Tibial nerve (tissue), 4 donors: Measurements from ENCODE around the gene CYTH3. TPM values are rescaled to one million over a fixed set of nuclear protein-coding genes. Genes with fewer than 3 reads are reported as not detected.

Experiments
- DNase-seq, 2 donors: peaks; one replicate each; pipeline ENCODE4 v3.0.0-alpha.2; 2019; ENCODE audit warnings: low spot score in 2 of 2
- H3K27ac ChIP-seq, 4 donors: fragments of 200-600 bp; sonication (generic) in 3 of 4; one replicate each; pipeline ENCODE4 v1.5.1; 2017 to 2019; ENCODE audit warnings: mild to moderate bottlenecking in 1 of 4
- H3K27me3 ChIP-seq, 2 donors: fragments of 200-600 bp; sonication (generic) in 1 of 2; one replicate each; pipeline versions ENCODE4 v1.5.1 to v1.6.0; 2017 to 2019
- H3K36me3 ChIP-seq, 3 donors: fragments of 200-600 bp; sonication (generic); one replicate each; pipeline ENCODE4 v1.5.1; 2018 to 2019
- H3K4me1 ChIP-seq, 4 donors: fragments of 200-600 bp; sonication (generic) in 3 of 4; one replicate each; pipeline ENCODE4 v1.5.1; 2017 to 2019
- H3K4me3 ChIP-seq, 4 donors: fragments of 200-600 bp; sonication (generic) in 3 of 4; one replicate each; pipeline ENCODE4 v1.5.1; 2017 to 2019; ENCODE audit warnings: mild to moderate bottlenecking in 1 of 4, moderate library complexity in 1 of 4
- H3K9me3 ChIP-seq, 4 donors: fragments of 200-600 bp; sonication (generic) in 3 of 4; one replicate each; pipeline ENCODE4 v1.5.1; 2017 to 2019
- EP300 ChIP-seq, 2 donors: sonication (generic); formaldehyde crosslinking; IDR thresholded peaks; one replicate each; pipeline ENCODE4 v1.6.1; 2017; ENCODE audit warnings: antibody characterized with exemption in 2 of 2, mild to moderate bottlenecking in 1 of 2
- POLR2A ChIP-seq, 2 donors: fragments of 450-650 bp; IDR thresholded peaks; one replicate each; pipeline ENCODE4 v1.6.1; 2017; ENCODE audit warnings: antibody characterized with exemption in 2 of 2, mild to moderate bottlenecking in 2 of 2, moderate library complexity in 2 of 2
- WGBS, 2 donors: methylation state at CpG; one replicate each; pipeline ENCODE4 v1.1.5; 2018; 5-methylcytosine and 5-hydroxymethylcytosine counted together
- total RNA-seq, 4 donors: library from RNA; depleted of rRNA; stranded (reverse); fragments of >200 nt; gene quantifications; one replicate each; pipeline ENCODE4 v1.1.0, GENCODE V29; 2016
- TF ChIP-seq, protein P1 (sequence below), 5 experiments: fragments of 200-600 bp in 3 of 5; fragments of 450-650 bp in 2 of 5; sonication (generic) in 3 of 5; IDR thresholded peaks; one replicate each; pipeline ENCODE4 v1.5.1; 2016 to 2019; ENCODE audit warnings: antibody characterized with exemption in 5 of 5, mild to moderate bottlenecking in 3 of 5, moderate library complexity in 2 of 5

CYTH3 gene
- total RNA-seq, 4 donors from 2014 or later = 49.2 to 61.2 (median 53.2) TPM

DNA sequence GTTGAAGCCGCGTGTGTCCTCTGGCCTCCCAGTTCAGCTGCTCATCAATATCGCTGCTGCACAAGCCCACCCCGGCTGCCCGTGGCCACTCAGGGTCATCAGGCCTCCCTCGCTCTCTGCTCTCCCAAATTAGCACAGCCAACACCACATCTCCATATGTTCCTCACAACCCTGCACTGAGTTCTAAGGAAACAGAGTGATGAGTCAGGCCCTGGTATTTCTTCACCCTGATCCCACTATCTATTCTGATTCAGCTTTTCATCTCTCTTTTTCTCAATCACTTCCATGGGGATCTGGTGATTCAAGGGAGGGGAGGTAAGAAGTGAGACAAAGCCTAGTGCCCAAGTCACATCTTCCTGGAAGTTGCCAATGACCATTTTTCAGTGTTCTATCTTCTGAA lies 23.8 kb downstream of the CYTH3 start:
- Histone ChIP-seq H3K9me3 (no peaks in the 10 kb centered on the region), H3K4me3 (no peak overlapping the region), H3K27me3 (no peaks in the 10 kb centered on the region), H3K4me1 (peaks cover 0 to 81% (median 18%) of the 10 kb centered on the region in 4 donors), H3K27ac (peak overlapping the region in 1 of 4 donors; percentile 24), H3K36me3 (no peaks in the 10 kb centered on the region)
- no peak for DNase-seq
- TF ChIP-seq, protein P1, sequence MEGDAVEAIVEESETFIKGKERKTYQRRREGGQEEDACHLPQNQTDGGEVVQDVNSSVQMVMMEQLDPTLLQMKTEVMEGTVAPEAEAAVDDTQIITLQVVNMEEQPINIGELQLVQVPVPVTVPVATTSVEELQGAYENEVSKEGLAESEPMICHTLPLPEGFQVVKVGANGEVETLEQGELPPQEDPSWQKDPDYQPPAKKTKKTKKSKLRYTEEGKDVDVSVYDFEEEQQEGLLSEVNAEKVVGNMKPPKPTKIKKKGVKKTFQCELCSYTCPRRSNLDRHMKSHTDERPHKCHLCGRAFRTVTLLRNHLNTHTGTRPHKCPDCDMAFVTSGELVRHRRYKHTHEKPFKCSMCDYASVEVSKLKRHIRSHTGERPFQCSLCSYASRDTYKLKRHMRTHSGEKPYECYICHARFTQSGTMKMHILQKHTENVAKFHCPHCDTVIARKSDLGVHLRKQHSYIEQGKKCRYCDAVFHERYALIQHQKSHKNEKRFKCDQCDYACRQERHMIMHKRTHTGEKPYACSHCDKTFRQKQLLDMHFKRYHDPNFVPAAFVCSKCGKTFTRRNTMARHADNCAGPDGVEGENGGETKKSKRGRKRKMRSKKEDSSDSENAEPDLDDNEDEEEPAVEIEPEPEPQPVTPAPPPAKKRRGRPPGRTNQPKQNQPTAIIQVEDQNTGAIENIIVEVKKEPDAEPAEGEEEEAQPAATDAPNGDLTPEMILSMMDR (IDR thresholded peaks at IDR 0.05) = no peak
- WGBS, 2 donors = 77 to 84% methylated on average over 6 of the region's 6 CpGs

- Histone ChIP-seq H3K36me3 (no peaks in the 10 kb centered on the region), H3K27me3 (no peaks in the 10 kb centered on the region), H3K4me3 (no peak overlapping the region), H3K9me3 (no peaks in the 10 kb centered on the region), H3K27ac (peak overlapping the region in 2 of 4 donors; percentile 50 to 58), H3K4me1 (peaks cover 0 to 59% (median 9%) of the 10 kb centered on the region in 4 donors)
- DNase-seq = no peak
- WGBS, 2 donors = 50 to 55% methylated on average over 8 of the region's 8 CpGs
- TF ChIP-seq, protein P1 (IDR thresholded peaks at IDR 0.05) = no peak
- no peak for TF ChIP-seq EP300 (IDR thresholded peaks at IDR 0.05)
- no peak for TF ChIP-seq POLR2A (IDR thresholded peaks at IDR 0.05)
These were observed 26.0 kb downstream of the CYTH3 start for GRCh38 chr7:6246251-6246917.

GRCh38 chr7:6244021-6244420 lies 28.4 kb downstream of the CYTH3 start:
- WGBS, 2 donors = 86 to 94% methylated on average over 3 of the region's 3 CpGs
- TF ChIP-seq, protein P1 (IDR thresholded peaks at IDR 0.05) = no peak
- TF ChIP-seq EP300 (IDR thresholded peaks at IDR 0.05) (no peak), POLR2A (IDR thresholded peaks at IDR 0.05) (no peak)
- no peak for DNase-seq

DNA sequence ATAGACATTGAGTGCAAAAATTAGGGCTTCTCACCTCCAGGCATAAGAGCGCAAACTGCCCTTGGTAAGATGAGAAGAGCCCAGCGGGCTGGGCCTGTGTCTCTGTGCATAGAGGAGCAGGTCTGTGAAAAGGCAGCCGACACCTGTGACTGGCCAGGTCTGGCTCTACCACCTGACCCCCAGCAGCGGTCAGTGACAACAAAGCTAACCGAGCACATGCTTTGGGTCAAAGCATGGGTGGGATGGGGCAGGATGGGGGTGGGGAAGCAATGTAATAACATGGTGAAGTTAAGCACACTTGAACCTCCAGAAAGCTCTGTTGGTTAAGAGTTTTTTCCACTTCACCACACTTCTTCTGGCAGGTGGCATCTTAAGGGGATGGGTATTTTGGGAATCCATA lies 29.3 kb downstream of the CYTH3 start:
- TF ChIP-seq POLR2A (IDR thresholded peaks at IDR 0.05) = no peak
- no peak for TF ChIP-seq EP300 (IDR thresholded peaks at IDR 0.05)
- TF ChIP-seq, protein P1 (IDR thresholded peaks at IDR 0.05) = no peak
- no peaks in the 10 kb centered on the region for H3K36me3 ChIP-seq
- no peak for DNase-seq
- WGBS, 2 donors = 97 to 99% methylated on average over 5 of the region's 5 CpGs
- no peak overlapping the region for H3K4me3 ChIP-seq
- no peaks in the 10 kb centered on the region for H3K27me3 ChIP-seq
- peaks cover 0 to 29% (median 8%) of the 10 kb centered on the region in 4 donors for H3K4me1 ChIP-seq
- H3K27ac ChIP-seq = no peak overlapping the region
- no peaks in the 10 kb centered on the region for H3K9me3 ChIP-seq

More at GRCh38 chr7:6244021-6244420, 28.4 kb downstream of the CYTH3 start:
- Histone ChIP-seq H3K4me1 (peaks cover 0 to 37% (median 8%) of the 10 kb centered on the region in 4 donors), H3K9me3 (no peaks in the 10 kb centered on the region), H3K27ac (no peak overlapping the region), H3K36me3 (no peaks in the 10 kb centered on the region), H3K27me3 (no peaks in the 10 kb centered on the region), H3K4me3 (no peak overlapping the region)

DNA sequence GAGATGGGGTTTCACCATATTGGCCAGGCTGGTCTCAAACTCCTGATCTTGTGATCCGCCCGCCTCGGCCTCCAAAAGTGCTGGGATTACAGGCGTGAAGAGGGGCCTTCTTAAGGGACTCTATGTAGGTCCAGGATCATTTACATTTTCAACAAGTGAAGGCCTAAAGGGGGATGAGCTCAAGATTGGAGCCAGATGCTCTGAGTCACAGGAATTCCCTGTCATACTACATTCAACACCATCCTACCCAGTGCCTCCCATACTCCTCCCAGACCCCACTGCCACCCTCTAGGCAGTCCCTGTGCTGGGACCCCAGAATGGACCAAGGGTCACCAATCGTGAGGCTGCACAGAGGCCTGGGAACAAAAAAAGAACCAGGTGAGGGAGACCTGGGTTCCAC lies 29.9 kb downstream of the CYTH3 start:
- H3K4me3 ChIP-seq = no peak overlapping the region

More for the DNA sequence above, 29.9 kb downstream of the CYTH3 start:
- 91 to 98% methylated on average over 5 of the region's 5 CpGs for WGBS, 2 donors
- peaks cover 0 to 23% (median 6%) of the 10 kb centered on the region in 4 donors for H3K4me1 ChIP-seq
- H3K9me3 ChIP-seq = no peaks in the 10 kb centered on the region
- TF ChIP-seq EP300 (IDR thresholded peaks at IDR 0.05) (no peak), POLR2A (IDR thresholded peaks at IDR 0.05) (no peak)
- TF ChIP-seq, protein P1 (IDR thresholded peaks at IDR 0.05) = no peak
- no peak overlapping the region for H3K27ac ChIP-seq
- no peaks in the 10 kb centered on the region for H3K36me3 ChIP-seq
- no peaks in the 10 kb centered on the region for H3K27me3 ChIP-seq
- no peak for DNase-seq
